GM19025 (cell line): ENCODE data around the gene PPM1J.

ENCODE experiments used
- ATAC-seq: cut with Tn5 transposase; IDR thresholded peaks from one replicate; pipeline ENCODE4 v1.9.1; 2021; ENCODE audit warnings: mild to moderate bottlenecking, low read depth, moderate library complexity; ENCODE audit not compliant: unreplicated experiment

The PPM1J gene

GRCh38 chr1:112693821-112694220 is 21.3 kb downstream of the PPM1J start:
- ATAC-seq: no peak

- no peak for ATAC-seq
These were observed 22.5 kb downstream of the PPM1J start for GRCh38 chr1:112692681-112693080.

GRCh38 chr1:112689842-112690237 is 25.3 kb downstream of the PPM1J start:
- ATAC-seq: no peak

GRCh38 chr1:112689196-112689841 is 25.8 kb downstream of the PPM1J start:
- ATAC-seq: no peak

- ATAC-seq: no peak
These were observed 26.3 kb downstream of the PPM1J start for GRCh38 chr1:112688781-112689193.

- ATAC-seq: no peak
These were observed 27.2 kb downstream of the PPM1J start for GRCh38 chr1:112687785-112688496.

GRCh38 chr1:112687361-112687760 is 27.8 kb downstream of the PPM1J start:
- no peak for ATAC-seq

GRCh38 chr1:112686835-112687234 is 28.3 kb downstream of the PPM1J start:
- no peak for ATAC-seq

GRCh38 chr1:112686417-112686816 is 28.7 kb downstream of the PPM1J start:
- no peak for ATAC-seq

GRCh38 chr1:112685913-112686312 is 29.2 kb downstream of the PPM1J start:
- no peak for ATAC-seq

GRCh38 chr1:112678605-112679004 is 36.5 kb downstream of the PPM1J start:
- ATAC-seq: no peak

GRCh38 chr1:112677501-112677900 is 37.6 kb downstream of the PPM1J start:
- no peak for ATAC-seq

- ATAC-seq: no peak
These were observed 38.6 kb downstream of the PPM1J start for GRCh38 chr1:112676543-112676942.

- no peak for ATAC-seq
These were observed 39.3 kb downstream of the PPM1J start for GRCh38 chr1:112675728-112676381.

- ATAC-seq: peak; percentile 39
These were observed 40.0 kb downstream of the PPM1J start for GRCh38 chr1:112674986-112675727.

- peak; percentile 58 for ATAC-seq
These were observed 40.6 kb downstream of the PPM1J start, which contains the start of gene MOV10 for GRCh38 chr1:112674440-112674985. TSS of gene MOV10 (plus strand) at chr1:112674659. CDS start at chr1:112674913, 254 bp downstream.

- ATAC-seq: no peak
These were observed 41.3 kb downstream of the PPM1J start for GRCh38 chr1:112673592-112674439.

- ATAC-seq: no peak
These were observed 42.3 kb downstream of the PPM1J start for GRCh38 chr1:112672842-112673241.

GRCh38 chr1:112672009-112672408 is 43.1 kb downstream of the PPM1J start:
- ATAC-seq: no peak

- no peak for ATAC-seq
These were observed 48.2 kb downstream of the PPM1J start for GRCh38 chr1:112666946-112667345.
